Measurements from ENCODE around the gene IL4I1.

Gene IL4I1

DNA sequence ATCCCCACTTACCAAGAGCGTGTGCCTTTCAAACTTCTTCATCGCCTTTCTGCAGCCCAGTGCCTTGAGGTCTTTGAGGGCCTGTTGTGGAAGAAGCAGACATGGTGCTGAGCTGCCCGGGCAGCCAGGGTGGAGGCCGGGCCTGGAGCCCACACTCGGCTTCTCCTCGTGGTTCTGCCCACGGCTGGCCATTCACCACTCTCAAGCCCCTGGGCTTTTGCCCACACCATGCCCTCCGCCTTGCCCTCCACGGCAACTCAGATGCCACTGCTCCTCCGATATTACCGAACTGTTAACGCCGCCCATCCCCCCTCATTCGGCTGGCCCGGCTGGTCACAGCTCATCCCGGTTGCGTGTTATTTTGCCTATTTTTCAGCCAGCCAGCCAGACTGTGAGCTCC is 5.3 kb downstream of the IL4I1 start:
- TF ChIP-seq EGR1 (IDR thresholded peaks at IDR 0.05) (no peak), TEAD4 (IDR thresholded peaks at IDR 0.05) (no peak), FOXM1 (IDR thresholded peaks at IDR 0.05; ENCODE audit: borderline replicate concordance, low read depth) (no peak), TCF12 (IDR thresholded peaks at IDR 0.05; ENCODE audit: low read depth) (no peak), YY1 (IDR thresholded peaks at IDR 0.05; ENCODE audit: low read depth) (no peak)
- TF ChIP-seq, protein P1, sequence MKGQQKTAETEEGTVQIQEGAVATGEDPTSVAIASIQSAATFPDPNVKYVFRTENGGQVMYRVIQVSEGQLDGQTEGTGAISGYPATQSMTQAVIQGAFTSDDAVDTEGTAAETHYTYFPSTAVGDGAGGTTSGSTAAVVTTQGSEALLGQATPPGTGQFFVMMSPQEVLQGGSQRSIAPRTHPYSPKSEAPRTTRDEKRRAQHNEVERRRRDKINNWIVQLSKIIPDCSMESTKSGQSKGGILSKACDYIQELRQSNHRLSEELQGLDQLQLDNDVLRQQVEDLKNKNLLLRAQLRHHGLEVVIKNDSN (IDR thresholded peaks at IDR 0.05), result no peak

GRCh38 chr19:49890349-49891311 is 6.1 kb downstream of the IL4I1 start:
- TF ChIP-seq FOXM1 (IDR thresholded peaks at IDR 0.05; ENCODE audit: borderline replicate concordance, low read depth) (no peak), TCF12 (IDR thresholded peaks at IDR 0.05; ENCODE audit: low read depth) (0 out of 2 replicates have a peak, but pooled peaks have one; percentile 31), RAD21 (IDR thresholded peaks at IDR 0.05; ENCODE audit: low read depth) (no peak), EGR1 (IDR thresholded peaks at IDR 0.05) (0 out of 2 replicates have a peak, but pooled peaks have one; percentile 5), CREB1 (IDR thresholded peaks at IDR 0.05; ENCODE audit: low read depth) (no peak), CEBPB (IDR thresholded peaks at IDR 0.05) (no peak), NFIC (IDR thresholded peaks at IDR 0.05) (no peak), MAX (IDR thresholded peaks at IDR 0.05) (peak; percentile 84; the same call in 1 of the 2 replicates)
- TF ChIP-seq, protein P1 (IDR thresholded peaks at IDR 0.05), result no peak

GRCh38 chr19:49889687-49890348 is 6.9 kb downstream of the IL4I1 start:
- peak; percentile 100 for TF ChIP-seq MAX (IDR thresholded peaks at IDR 0.05)
- TF ChIP-seq, protein P1 (IDR thresholded peaks at IDR 0.05), result peak; percentile 76
- no peak; the same call in 1 of the 2 replicates for TF ChIP-seq NFIC (IDR thresholded peaks at IDR 0.05)
- peak; percentile 68; the same call in 1 of the 2 replicates for TF ChIP-seq TCF12 (IDR thresholded peaks at IDR 0.05; ENCODE audit: low read depth)
- no peak for TF ChIP-seq ZBTB7A (IDR thresholded peaks at IDR 0.05; ENCODE audit: low read depth)
- peak; percentile 41; the same call in 1 of the 2 replicates for TF ChIP-seq RAD21 (IDR thresholded peaks at IDR 0.05; ENCODE audit: low read depth)
- no peak for TF ChIP-seq CEBPB (IDR thresholded peaks at IDR 0.05)
- no peak for TF ChIP-seq YY1 (IDR thresholded peaks at IDR 0.05; ENCODE audit: low read depth)
- TF ChIP-seq CREB1 (IDR thresholded peaks at IDR 0.05; ENCODE audit: low read depth), result 0 out of 2 replicates have a peak, but pooled peaks have one; percentile 29
- no peak for TF ChIP-seq TAF1 (IDR thresholded peaks at IDR 0.05; ENCODE audit: low read depth)
- no peak for TF ChIP-seq FOXM1 (IDR thresholded peaks at IDR 0.05; ENCODE audit: borderline replicate concordance, low read depth)
- TF ChIP-seq EGR1 (IDR thresholded peaks at IDR 0.05), result no peak
- TF ChIP-seq TEAD4 (IDR thresholded peaks at IDR 0.05), result no peak
- TF ChIP-seq, protein P2, sequence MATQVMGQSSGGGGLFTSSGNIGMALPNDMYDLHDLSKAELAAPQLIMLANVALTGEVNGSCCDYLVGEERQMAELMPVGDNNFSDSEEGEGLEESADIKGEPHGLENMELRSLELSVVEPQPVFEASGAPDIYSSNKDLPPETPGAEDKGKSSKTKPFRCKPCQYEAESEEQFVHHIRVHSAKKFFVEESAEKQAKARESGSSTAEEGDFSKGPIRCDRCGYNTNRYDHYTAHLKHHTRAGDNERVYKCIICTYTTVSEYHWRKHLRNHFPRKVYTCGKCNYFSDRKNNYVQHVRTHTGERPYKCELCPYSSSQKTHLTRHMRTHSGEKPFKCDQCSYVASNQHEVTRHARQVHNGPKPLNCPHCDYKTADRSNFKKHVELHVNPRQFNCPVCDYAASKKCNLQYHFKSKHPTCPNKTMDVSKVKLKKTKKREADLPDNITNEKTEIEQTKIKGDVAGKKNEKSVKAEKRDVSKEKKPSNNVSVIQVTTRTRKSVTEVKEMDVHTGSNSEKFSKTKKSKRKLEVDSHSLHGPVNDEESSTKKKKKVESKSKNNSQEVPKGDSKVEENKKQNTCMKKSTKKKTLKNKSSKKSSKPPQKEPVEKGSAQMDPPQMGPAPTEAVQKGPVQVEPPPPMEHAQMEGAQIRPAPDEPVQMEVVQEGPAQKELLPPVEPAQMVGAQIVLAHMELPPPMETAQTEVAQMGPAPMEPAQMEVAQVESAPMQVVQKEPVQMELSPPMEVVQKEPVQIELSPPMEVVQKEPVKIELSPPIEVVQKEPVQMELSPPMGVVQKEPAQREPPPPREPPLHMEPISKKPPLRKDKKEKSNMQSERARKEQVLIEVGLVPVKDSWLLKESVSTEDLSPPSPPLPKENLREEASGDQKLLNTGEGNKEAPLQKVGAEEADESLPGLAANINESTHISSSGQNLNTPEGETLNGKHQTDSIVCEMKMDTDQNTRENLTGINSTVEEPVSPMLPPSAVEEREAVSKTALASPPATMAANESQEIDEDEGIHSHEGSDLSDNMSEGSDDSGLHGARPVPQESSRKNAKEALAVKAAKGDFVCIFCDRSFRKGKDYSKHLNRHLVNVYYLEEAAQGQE (IDR thresholded peaks at IDR 0.05; ENCODE audit: low read depth), result no peak
- TF ChIP-seq EP300 (IDR thresholded peaks at IDR 0.05; ENCODE audit: borderline replicate concordance), result no peak

DNA sequence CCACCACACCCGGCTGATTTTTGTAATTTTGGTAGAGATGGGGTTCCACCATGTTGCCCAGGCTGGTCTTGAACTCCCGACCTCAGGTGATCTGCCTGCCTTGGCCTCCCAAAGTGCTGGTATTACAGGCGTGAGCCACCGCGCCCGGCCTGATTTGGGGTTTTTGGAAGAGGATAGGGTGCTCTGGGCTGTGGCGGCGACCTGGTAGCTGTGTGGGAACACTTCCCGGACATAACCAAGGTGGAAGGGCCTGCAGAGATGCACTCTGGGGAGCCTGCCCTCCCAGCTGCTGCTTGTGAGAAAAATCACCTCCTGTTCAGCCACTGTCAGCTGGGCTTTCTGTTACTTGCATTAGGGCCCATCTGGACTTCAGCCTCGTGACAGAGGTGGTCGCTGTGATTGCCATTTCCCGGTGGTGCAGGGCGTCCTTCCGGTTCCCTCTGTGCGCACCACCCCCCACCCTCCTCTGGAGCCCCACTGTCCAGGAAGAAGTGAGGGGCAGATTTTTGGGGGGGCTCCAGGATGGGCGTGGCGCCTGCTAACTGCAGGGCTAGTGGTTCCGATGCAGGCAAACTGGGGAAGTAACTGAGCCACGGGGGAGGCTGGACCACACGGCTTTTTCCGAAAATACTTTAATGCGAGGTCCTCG is 7.5 kb downstream of the IL4I1 start:
- TF ChIP-seq RAD21 (IDR thresholded peaks at IDR 0.05; ENCODE audit: low read depth) (no peak), NFIC (IDR thresholded peaks at IDR 0.05) (no peak), CEBPB (IDR thresholded peaks at IDR 0.05) (no peak), EP300 (IDR thresholded peaks at IDR 0.05; ENCODE audit: borderline replicate concordance) (no peak), TAF1 (IDR thresholded peaks at IDR 0.05; ENCODE audit: low read depth) (no peak), EGR1 (IDR thresholded peaks at IDR 0.05) (no peak), MAX (IDR thresholded peaks at IDR 0.05) (no peak), YY1 (IDR thresholded peaks at IDR 0.05; ENCODE audit: low read depth) (no peak), FOXM1 (IDR thresholded peaks at IDR 0.05; ENCODE audit: borderline replicate concordance, low read depth) (no peak), ZBTB7A (IDR thresholded peaks at IDR 0.05; ENCODE audit: low read depth) (no peak), CREB1 (IDR thresholded peaks at IDR 0.05; ENCODE audit: low read depth) (no peak), TEAD4 (IDR thresholded peaks at IDR 0.05) (no peak), TCF12 (IDR thresholded peaks at IDR 0.05; ENCODE audit: low read depth) (no peak)
- TF ChIP-seq, protein P1 (IDR thresholded peaks at IDR 0.05), result no peak
- TF ChIP-seq, protein P2 (IDR thresholded peaks at IDR 0.05; ENCODE audit: low read depth), result no peak

Data from Ishikawa (cell line).